HEK293T (cell line): Measurements from ENCODE around the gene TRIM47.

Experiments used
- CTCF ChIA-PET: fragments of 350-600 bp; formaldehyde crosslinking; extraction: SDS; loops from one replicate; lab custom pipeline; 2021; ENCODE audit warnings: antibody characterized with exemption, inconsistent platforms; lab: Yijun Ruan, JAX
- POLR2A ChIA-PET: fragments of 350-600 bp; formaldehyde crosslinking; extraction: SDS; loops from one replicate; lab custom pipeline; 2020; ENCODE audit warnings: antibody characterized with exemption, inconsistent platforms; lab: Yijun Ruan, JAX
- DNase-seq: peaks from one replicate; pipeline ENCODE4 v3.0.0; 2012; ENCODE audit warnings: mixed read lengths; ENCODE audit errors: extremely low spot score
- ARNT ChIP-seq: fragments of 450-650 bp; IDR thresholded peaks from 2 replicates; pipeline ENCODE4 v1.6.1; 2017; ENCODE audit warnings: mild to moderate bottlenecking
- BHLHE40 ChIP-seq: fragments of 450-650 bp; IDR thresholded peaks from 2 replicates; pipeline ENCODE4 v1.6.1; 2016; ENCODE audit warnings: mild to moderate bottlenecking, moderate library complexity, borderline replicate concordance
- CTBP1 ChIP-seq: fragments of 450-650 bp; IDR thresholded peaks from 2 replicates; pipeline ENCODE4 v1.6.1; 2016; ENCODE audit warnings: borderline replicate concordance
- ELF4 ChIP-seq: fragments of 450-650 bp; IDR thresholded peaks from 2 replicates; pipeline ENCODE4 v1.6.1; 2017; ENCODE audit warnings: antibody characterized with exemption
- FOXA1 ChIP-seq: fragments of 450-650 bp; IDR thresholded peaks from 2 replicates; pipeline ENCODE4 v1.6.1; 2016; ENCODE audit warnings: mild to moderate bottlenecking
- FOXK2 ChIP-seq: fragments of 450-650 bp; IDR thresholded peaks from 2 replicates; pipeline ENCODE4 v1.6.1; 2016; ENCODE audit warnings: mild to moderate bottlenecking
- FOXM1 ChIP-seq: fragments of 450-650 bp; IDR thresholded peaks from 2 replicates; pipeline ENCODE4 v1.6.1; 2017; ENCODE audit warnings: mild to moderate bottlenecking, borderline replicate concordance
- HDGF ChIP-seq: fragments of 450-650 bp; IDR thresholded peaks from 2 replicates; pipeline ENCODE4 v1.6.1; 2017; ENCODE audit warnings: antibody characterized with exemption, borderline replicate concordance
- L3MBTL2 ChIP-seq: fragments of 450-650 bp; conservative IDR thresholded peaks from 2 replicates; pipeline ENCODE4 v1.6.1; 2016; ENCODE audit warnings: mild to moderate bottlenecking
- LEF1 ChIP-seq: fragments of 450-650 bp; IDR thresholded peaks from 2 replicates; pipeline ENCODE4 v1.6.1; 2017; ENCODE audit warnings: mild to moderate bottlenecking, borderline replicate concordance
- NFRKB ChIP-seq: fragments of 450-650 bp; IDR thresholded peaks from 2 replicates; pipeline ENCODE4 v1.6.1; 2016; ENCODE audit warnings: mild to moderate bottlenecking, moderate library complexity
- SP1 ChIP-seq: fragments of 450-650 bp; IDR thresholded peaks from 2 replicates; pipeline ENCODE4 v1.6.1; 2017
- SUZ12 ChIP-seq: fragments of 450-650 bp; IDR thresholded peaks from 2 replicates; pipeline ENCODE4 v1.6.1; 2016; ENCODE audit warnings: mild to moderate bottlenecking
- TARDBP ChIP-seq: fragments of 450-650 bp; IDR thresholded peaks from 2 replicates; pipeline ENCODE4 v1.6.1; 2016
- ZNF384 ChIP-seq: fragments of 450-650 bp; IDR thresholded peaks from 2 replicates; pipeline ENCODE4 v1.6.1; 2016
- TF ChIP-seq, protein P1 (sequence below): fragments of 450-650 bp; IDR thresholded peaks from 2 replicates; pipeline ENCODE4 v1.6.1; 2016

TRIM47 gene

DNA sequence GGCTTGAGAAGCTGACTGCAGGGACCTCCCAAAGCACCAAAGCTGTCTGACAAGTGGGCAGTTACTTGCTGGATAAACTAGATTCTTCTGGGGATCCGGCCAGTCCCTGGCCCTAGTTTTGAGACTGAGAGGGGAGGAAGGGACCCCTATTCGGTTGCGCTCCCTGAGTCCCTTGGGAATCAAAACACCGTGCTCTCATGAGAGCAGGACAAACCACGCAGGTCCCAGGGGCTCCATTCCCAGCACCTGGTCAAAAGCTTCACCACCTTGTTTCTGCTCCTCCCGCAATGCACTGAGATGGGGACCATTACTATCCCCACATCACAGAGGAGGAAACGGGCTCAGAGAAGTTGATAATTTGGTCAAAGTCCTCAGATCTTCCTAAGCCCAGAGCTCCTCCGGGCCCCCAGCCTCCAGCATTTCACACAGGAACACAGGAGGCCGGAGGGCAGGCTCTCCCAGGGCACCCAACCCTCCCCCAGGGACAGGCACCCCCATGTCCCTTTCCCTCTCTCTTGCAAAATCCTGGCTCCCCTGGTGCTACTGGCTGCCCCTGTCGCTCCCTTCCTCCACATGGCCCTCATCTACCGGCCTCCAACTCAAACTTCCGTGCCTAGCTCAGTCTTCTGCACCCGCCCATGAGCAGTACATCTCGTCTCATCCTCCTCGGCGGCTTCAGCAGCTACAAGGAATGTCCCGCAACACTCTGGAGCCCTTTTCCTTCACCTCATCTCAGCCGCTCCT, 15.1 kb upstream of the TRIM47 start:
- POLR2A ChIA-PET, result interaction anchor here (0.8 to 1.7 kb wide), 5 partner anchors 11 to 114 kb away, joined by 3 to 5 read pairs (median 5); partner anchors contain the start of genes MRPL38 and WBP2
- DNase-seq, result no peak
- CTCF ChIA-PET, result interaction anchor here (0.8 to 2.2 kb wide), 3 partner anchors 10 to 16 kb away, joined by 3 to 7 read pairs (median 5); no protein-coding TSS in a partner anchor
- TF ChIP-seq SP1 (no peak), NFRKB (no peak), LEF1 (no peak), ELF4 (no peak)

DNA sequence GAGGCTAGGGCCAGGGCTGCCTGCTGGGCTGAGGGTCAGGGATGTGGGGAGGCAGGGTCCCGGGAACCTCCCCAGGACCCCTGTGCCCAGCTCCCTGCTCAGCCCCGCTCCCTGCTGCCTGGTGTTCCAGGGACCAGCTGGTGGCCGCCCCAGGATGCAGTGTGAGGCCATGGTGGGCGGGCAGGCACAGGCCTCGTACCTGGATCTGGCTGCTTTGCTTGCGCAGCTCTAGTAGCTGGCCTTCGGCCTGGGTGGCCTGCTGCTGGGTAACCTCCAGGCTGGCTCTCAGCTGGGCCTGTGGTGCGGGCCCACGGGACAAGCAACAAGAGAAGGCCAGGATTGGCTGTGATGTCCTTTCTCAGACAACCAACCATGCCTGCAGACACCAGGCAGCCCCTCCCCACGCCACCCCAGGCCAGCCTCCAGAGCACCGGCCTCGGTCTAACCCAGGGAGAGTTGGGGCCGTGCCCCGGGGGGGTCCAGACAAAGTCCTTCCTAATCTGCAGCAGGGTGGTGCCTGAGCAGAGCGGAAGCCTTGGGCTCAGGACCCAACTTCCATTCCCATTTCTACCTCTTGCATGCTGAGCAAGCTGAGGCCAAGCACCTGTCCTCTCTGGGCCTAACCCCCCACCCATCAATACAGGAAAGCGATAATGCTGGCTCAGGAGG, 14.3 kb upstream of the TRIM47 start:
- TF ChIP-seq, protein P1, sequence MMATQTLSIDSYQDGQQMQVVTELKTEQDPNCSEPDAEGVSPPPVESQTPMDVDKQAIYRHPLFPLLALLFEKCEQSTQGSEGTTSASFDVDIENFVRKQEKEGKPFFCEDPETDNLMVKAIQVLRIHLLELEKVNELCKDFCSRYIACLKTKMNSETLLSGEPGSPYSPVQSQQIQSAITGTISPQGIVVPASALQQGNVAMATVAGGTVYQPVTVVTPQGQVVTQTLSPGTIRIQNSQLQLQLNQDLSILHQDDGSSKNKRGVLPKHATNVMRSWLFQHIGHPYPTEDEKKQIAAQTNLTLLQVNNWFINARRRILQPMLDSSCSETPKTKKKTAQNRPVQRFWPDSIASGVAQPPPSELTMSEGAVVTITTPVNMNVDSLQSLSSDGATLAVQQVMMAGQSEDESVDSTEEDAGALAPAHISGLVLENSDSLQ, result no peak
- TF ChIP-seq ARNT, result no peak
- no peak for TF ChIP-seq CTBP1
- no peak for TF ChIP-seq NFRKB
- TF ChIP-seq ELF4, result no peak
- TF ChIP-seq ZNF384, result no peak
- TF ChIP-seq FOXK2, result no peak
- ChIA-PET POLR2A (interaction anchor here (0.8 to 1.7 kb wide), 4 partner anchors 12 to 113 kb away, joined by 3 to 5 read pairs (median 4); partner anchors contain the start of gene MRPL38), CTCF (interaction anchor here (0.6 to 1.5 kb wide), 4 partner anchors 11 to 105 kb away, joined by 3 to 5 read pairs (median 4); no protein-coding TSS in a partner anchor)
- no peak for DNase-seq

DNA sequence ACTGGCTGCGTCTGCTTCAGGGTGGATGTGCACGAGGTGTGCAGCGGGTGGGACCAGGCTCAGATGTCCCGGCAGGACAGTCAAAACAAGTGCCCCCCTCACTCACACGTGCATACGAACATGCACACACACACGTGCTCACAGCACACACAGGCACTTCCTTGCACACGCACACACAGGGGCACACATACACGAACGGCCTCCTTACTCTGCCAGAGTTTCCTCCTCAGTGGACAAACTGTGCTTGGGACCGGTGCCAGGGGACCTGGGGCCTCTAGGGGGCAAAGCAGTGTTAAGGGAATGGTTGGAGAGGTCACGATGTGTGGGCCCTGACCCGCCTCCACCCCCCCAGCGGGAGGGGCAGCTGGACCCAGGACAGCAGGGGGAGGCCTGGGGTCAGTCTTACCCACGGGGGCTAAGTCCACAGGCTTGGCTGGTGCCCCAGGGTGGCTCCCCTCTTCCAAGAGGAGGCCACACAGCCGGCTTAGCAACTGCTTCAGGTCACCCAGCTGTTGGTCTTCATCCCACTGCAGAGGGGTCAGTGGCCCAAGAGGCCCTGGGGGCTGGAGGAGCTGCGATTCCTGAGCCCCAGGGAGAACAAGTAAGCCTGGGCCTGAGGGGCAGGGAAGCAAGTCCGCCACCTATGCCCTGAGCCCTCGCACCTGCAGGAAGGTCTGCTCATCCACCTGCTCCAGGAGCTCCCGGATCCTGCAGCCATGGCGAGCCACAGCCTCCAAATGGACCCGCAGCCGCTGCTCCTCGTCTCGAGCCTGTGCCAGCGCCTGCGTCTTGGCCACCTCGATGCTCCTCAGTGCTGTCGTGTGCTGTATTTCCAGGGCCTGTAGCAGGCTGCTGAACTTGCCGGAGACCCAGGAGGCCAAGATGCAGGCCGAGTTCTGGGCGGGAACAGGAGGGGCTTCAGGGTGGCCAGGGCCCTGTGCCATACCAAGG, 13.5 kb upstream of the TRIM47 start:
- TF ChIP-seq FOXM1, result no peak
- TF ChIP-seq HDGF, result no peak
- ChIA-PET POLR2A (interaction anchor here (1.7 kb wide), 1 partner anchor 13 kb away, joined by 5 read pairs; the partner anchor contains the start of gene MRPL38), CTCF (interaction anchor here (0.6 to 1.5 kb wide), 3 partner anchors 27 to 105 kb away, joined by 4 read pairs; no protein-coding TSS in a partner anchor)
- DNase-seq, result no peak

DNA sequence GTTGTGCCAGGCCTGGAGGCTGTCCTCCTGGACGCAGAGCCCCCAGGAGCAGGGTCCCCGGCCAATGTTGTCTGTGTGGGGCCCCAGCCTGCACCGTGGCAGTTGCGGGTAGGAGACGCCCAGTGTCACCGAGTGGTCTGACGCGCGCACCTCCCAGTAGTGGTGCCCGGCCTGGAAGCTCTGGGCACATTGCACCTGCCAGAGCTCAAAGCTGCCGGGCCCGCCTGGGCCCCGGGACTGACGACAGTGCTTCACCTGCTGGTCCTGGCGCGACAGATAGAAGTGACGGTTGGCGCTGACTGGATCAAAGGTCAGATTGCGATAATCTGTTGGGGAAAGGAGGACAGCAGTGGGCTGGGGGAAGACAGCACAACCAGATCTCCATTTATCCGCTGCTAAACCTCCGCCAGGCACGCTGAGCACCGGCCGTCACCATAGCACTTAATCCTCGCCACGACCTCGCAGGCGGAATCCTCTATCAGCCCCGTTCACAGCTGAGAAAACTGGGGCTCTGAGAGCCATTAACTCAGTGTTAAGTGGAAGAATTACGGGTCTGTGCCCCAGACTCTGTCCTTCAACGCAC, 12.7 kb upstream of the TRIM47 start:
- POLR2A ChIA-PET, result interaction anchor here (1.3 kb wide), 1 partner anchor 111 kb away, joined by 8 read pairs; a partner anchor contains a TSS
- CTCF ChIA-PET, result interaction anchor here (0.6 kb wide), 1 partner anchor 26 kb away, joined by 4 read pairs; no protein-coding TSS in a partner anchor
- TF ChIP-seq ELF4 (no peak), TARDBP (no peak), FOXK2 (no peak), BHLHE40 (no peak), HDGF (no peak), ZNF384 (no peak), L3MBTL2 (no peak), ARNT (no peak), FOXM1 (no peak)
- TF ChIP-seq, protein P1, result no peak
- no peak for DNase-seq

DNA sequence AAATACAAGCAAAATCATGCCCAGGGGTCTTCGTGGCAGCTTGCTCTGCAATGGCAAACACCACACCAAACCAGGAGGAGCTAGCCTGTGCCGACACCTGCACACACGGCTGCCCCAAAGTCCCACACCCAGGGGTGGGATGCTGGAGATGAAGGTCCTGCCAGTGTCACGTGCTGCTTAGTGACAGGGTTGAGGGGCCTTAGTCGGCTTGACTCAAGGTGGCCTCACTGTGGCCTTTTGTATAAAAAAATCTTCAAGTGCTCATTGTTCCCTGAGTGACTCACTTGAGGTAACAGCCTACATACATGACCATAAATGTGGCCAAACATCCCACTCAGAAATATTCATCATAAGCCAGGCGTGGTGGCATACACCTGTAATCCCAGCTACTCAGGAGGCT, 11.1 kb upstream of the TRIM47 start:
- CTCF ChIA-PET, result interaction anchor here (0.7 to 0.9 kb wide), 2 partner anchors 14 to 186 kb away, joined by 4 read pairs; no protein-coding TSS in a partner anchor
- DNase-seq, result no peak
- TF ChIP-seq ARNT, result no peak
- TF ChIP-seq BHLHE40, result no peak
- TF ChIP-seq SUZ12, result no peak
- TF ChIP-seq L3MBTL2, result no peak
- no peak for TF ChIP-seq TARDBP
- no peak for TF ChIP-seq NFRKB
- TF ChIP-seq ELF4, result no peak
- TF ChIP-seq FOXA1, result no peak
- TF ChIP-seq HDGF, result no peak
- TF ChIP-seq CTBP1, result no peak
- no peak for TF ChIP-seq LEF1
- no peak for TF ChIP-seq ZNF384
- TF ChIP-seq, protein P1, result no peak
- TF ChIP-seq FOXM1, result no peak
- POLR2A ChIA-PET, result interaction anchor here (1.1 to 1.5 kb wide), 2 partner anchors 9 to 34 kb away, joined by 3 to 6 read pairs; partner anchors contain the start of gene WBP2
